ENCODE measurements around the gene UBE2I.

UBE2I gene

DNA sequence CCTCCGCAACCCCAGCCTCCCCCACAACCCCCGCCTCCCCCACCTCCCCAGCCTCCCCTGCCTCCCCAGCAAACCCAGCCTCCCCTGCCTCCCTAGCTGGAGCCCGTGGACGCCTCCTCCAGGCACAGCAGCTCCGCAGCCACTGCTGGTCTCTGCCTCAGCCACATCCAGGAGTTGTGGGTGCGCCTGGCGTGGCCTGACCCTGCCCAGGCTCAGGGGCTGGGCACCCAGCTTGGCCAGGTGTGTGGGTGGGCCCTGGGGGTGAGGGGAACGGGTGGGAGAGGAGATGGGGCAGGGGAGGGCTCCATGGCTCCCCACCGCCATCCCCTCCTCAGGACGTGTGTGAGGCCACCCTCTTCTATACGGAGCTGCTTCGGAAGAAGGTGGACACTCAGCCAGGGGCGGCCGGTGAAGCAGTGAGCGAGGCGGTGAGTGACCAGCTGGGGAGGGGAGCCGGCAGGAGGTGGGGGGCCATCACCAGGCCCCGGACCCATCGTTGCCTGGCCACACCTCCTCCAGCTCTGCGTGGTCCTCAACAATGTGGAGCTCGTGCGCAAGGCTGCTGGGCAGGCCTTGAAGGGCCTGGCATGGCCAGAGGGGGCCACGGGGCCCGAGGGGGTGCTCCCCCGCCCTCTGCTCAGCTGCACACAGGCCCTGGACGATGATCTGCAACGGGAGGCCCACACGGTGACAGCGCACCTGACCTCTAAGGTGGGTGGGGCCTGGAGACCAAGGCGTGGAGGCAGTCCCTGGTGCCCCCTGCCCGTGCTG is 36.4 kb downstream of the UBE2I start:
- DNase-seq: no peak

DNA sequence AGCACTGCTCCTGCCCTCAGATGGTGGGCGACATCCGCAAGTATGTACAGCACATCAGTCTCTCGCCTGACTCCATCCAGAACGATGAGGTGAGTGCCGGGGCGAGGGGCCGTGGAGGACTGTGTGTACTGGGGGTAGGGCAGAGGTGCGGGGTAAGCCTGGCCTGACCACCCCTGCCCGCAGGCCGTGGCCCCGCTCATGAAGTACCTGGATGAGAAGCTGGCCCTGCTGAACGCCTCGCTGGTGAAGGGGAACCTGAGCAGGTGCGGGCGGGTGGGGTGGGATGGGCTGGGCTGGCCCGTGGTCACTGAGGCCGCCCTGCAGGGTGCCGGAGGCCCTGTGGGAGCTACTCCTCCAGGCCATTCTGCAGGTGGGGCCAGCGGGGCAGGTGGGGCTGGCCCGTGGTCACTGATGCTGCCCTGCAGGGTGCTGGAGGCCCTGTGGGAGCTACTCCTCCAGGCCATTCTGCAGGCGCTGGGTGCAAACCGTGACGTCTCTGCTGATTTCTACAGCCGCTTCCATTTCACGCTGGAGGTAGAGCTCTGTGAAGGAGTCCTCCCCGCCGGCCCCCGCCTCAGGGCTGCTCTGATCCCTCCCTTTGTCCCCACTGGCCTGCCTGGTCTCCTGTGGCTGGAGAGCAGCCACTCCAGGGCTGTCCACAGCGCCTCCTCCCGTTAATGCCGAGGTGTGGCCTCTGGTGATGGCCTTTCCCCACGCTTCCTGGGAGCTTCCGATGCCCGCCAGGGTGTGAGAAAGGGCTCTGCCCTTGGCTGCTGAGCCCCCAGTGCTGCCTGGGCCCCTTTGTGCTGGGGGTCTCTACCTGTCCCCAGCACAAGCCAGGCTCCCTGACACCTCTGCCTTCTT is 37.2 kb downstream of the UBE2I start:
- no peak for DNase-seq

GRCh38 chr16:1347286-1347855 is 37.9 kb downstream of the UBE2I start:
- DNase-seq: no peak

GRCh38 chr16:1347962-1348361 is 38.5 kb downstream of the UBE2I start:
- no peak for DNase-seq

DNA sequence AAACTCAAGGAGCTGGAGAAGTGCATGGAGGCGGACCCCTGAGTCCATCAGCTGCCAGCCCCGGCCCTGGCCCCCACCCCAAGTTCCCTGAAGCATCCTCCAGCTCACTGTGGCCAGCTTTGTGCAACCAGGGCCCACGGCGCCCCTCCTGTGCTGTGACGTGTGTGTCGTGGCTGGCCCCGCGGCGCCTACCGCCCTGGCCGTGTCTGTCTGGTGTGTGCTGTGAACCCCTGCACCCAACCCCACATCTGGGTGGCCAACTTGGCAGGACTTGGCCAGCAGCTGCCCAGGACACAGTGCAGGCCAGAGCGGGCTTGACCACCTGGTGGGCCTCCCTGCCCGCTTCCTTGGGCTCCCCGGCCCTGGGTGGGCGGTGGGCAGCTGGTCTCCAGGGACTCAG is 39.0 kb downstream of the UBE2I start:
- DNase-seq: no peak

DNA sequence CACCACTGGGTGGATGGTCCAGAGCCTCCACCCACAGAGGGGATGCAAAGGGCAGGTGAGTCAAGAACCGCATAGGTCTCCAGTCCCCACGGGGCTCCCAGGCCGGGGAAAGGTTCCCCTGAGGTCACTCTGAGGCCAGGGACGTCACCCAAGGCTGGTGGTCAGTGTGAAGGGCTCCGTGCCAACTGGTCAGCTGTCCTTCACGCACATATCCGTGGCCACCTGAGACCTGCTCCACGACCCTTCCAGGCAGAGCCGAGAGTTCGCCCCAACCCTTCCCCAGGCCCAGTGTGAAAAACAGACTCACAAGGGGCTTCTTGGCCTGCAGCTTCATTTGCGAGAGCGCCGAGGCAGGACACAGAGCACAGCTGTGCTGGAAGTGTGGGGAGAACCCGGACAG is 39.5 kb downstream of the UBE2I start:
- no peak for DNase-seq

DNA sequence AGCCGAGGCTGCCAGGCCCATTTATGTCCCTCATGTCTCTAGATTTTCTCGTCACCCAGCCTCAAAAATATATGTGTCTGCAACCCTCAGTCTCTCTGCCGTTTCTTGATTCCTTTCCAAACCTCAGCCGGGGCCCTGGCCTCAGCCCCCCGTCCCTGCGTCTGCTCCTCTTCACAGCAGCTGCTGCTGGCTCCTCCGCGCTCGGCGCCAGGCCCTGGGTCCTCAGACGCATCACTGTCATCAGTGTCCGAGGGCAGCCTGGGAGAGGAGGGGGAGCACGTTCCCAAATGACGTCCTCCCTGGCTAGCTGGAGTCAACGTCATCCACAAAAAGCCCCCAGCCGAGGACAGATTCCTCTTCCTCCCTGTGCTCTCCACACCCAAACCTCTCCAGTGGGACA is 39.9 kb downstream of the UBE2I start:
- DNase-seq: no peak

DNA sequence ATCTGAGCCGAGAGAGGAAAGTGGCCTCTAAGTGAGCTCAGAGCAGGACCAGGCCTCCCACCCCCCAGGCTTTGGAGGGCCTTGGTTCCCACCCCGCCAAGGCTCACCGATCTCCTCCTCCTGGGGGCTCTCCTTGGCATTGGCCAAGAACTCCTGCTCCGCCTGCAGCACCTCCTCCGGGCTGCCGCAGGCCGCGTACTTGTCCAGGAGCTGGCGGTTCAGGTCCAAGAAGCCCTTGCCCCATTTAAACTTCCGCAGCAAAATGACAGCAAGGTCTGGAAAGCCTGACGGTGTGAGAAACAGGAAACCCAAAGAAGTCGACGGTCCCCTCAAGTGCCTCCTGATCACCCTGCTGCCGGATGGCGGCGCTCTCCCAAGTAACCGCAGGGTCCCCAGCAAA is 40.5 kb downstream of the UBE2I start:
- DNase-seq: no peak

GRCh38 chr16:1350691-1351090 is 41.3 kb downstream of the UBE2I start:
- no peak for DNase-seq

DNA sequence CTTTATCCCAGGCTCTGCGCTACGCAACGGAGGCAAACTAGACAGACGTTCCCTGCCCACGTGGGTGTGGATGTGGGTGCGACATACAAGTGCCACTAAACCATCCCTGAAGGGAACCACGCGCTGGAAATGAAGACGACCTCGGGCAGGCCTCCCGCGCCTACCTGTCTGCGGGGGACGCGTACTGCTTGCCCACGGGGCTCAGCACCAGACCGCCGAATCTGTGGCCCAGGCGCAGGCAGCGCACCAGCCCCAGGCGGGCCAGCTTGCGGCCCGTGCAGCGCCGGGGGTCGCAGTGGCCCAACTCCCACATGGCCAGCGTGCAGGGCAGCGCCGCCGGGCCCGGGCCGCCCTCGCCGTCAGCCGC is 41.8 kb downstream of the UBE2I start:
- DNase-seq: no peak

DNA sequence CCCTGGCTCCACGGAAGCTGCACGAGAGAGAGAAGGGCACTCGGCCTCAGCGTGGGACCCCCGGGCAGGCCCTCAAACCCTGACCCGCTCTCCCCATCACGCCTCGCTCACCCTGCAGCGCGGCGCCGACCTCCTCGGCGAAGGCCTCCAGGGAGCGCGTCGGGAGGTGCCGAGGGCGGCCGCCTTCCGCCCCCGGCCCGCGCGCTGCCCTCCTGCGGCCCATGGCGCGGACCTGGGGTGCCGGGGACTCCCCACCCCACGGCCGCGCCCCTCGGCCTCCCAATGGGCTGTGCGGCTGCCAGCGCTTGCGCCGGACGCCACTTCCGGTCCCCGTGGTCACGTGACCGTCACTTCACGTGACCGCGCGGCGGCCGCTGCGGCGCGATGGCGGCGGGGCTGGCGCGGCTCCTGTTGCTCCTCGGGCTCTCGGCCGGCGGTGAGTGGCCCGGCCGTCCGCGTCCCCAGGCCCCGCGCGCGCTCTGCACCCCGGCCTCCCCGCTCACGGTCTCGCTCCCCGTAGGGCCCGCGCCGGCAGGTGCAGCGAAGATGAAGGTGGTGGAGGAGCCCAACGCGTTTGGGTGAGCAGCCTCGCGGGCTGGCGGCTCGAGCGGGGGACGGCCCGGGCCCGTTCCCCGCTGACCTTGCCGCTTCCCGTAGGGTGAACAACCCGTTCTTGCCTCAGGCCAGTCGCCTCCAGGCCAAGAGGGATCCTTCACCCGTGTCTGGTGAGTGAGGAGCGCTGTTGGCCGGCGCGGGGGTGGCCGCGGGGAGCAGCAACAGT is 42.3 kb downstream of the UBE2I start, which contains the start of the genes GNPTG and TSR3:
Gene GNPTG (plus strand): TSS at position 350 of the 781 bp plus-strand sequence. CDS start 35 bp downstream, at position 385.
Gene TSR3 (minus strand): TSS at position 297 of the 781 bp plus-strand sequence. CDS start 74 bp downstream, at position 223.
- no peak for DNase-seq

DNA sequence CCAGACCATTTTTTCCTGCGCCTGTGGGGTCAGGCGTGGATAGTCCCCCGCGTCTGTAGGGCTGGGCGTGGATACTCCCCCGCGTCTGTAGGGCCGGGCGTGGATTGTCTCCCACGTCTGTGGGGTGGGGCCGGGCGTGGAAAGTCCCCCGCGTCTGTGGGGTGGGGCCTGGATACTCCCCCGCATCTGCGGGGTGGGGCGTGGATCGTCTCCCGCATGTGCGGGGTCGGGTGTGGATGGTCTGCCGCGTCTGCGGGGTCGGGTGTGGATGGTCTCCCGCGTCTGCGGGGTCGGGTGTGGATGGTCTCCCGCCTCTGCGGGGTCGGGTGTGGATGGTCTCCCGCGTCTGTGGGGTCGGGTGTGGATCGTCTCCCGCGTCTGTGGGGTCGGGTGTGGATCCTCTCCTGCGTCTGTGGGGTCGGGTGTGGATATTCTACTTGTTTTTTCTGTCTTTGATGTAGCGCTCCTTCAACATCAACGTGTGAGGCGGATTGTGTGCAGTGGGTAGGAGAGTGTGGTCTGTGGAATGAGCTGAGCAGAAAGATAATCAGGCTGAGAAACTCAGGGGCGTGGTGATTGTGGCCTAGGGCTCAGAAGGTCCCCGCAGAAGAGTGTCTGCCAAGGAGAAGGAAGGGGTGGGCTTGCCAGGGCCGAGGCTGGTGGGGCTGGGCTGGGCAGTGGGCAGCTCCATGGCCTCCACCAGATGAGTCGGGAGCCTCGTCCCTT is 45.5 kb downstream of the UBE2I start:
- DNase-seq: no peak

- DNase-seq: no peak
These were observed 46.2 kb downstream of the UBE2I start for GRCh38 chr16:1355591-1355990.

- no peak for DNase-seq
These were observed 46.8 kb downstream of the UBE2I start for GRCh38 chr16:1356061-1356900.

GRCh38 chr16:1357906-1358566 is 48.6 kb downstream of the UBE2I start:
- DNase-seq: no peak

DNA sequence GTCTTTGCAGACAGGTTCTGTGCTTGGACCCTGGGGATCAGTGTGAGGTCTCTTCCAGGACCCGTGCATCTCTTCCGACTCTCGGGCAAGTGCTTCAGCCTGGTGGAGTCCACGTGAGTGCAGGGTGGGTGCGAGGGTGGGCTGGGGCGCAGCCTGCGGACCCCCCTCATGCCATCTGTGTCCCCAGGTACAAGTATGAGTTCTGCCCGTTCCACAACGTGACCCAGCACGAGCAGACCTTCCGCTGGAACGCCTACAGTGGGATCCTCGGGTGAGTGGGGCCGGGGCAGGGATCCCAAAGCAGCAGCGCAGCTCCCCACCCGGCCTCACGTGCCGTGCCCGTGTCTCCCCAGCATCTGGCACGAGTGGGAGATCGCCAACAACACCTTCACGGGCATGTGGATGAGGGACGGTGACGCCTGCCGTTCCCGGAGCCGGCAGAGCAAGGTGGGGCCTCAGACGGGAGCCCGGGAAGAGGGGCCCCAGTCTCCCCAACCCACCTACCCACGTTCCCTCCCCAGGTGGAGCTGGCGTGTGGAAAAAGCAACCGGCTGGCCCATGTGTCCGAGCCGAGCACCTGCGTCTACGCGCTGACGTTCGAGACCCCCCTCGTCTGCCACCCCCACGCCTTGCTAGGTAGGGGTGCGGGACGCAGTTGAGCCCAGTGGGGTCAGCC is 52.4 kb downstream of the UBE2I start:
- DNase-seq: no peak

GRCh38 chr16:1362807-1363206 is 53.4 kb downstream of the UBE2I start:
- DNase-seq: no peak

GRCh38 chr16:1363501-1364041 is 54.1 kb downstream of the UBE2I start:
- DNase-seq: no peak

- DNase-seq: no peak
These were observed 55.1 kb downstream of the UBE2I start for GRCh38 chr16:1364510-1364909.
